Kidney (tissue), 14 donors: ENCODE results near the gene SLC5A5. TPM values are rescaled to one million over a fixed set of nuclear protein-coding genes. Genes with fewer than 3 reads are reported as not detected.
A peak's percentile ranks its signal among the peaks of the same experiment; 100 is the strongest.

Source experiments
- DNase-seq, 5 donors: peaks; one replicate each; pipeline ENCODE4 v3.0.0-alpha.2; 2013 to 2020
- FAIRE-seq: peaks from 2 replicates; lab custom pipeline; 2012; peaks lifted over from hg19 to GRCh38; lab: Jason Lieb, UNC
- H3K27ac ChIP-seq, 2 donors: one replicate each; pipeline ENCODE4 v1.7.0; 2013; ENCODE audit warnings: low read depth in 2 of 2, low read length in 2 of 2, inconsistent platforms in 1 of 2
- H3K27me3 ChIP-seq: one replicate; pipeline ENCODE4 v1.7.1; 2013; ENCODE audit warnings: low read length, inconsistent platforms; ENCODE audit not compliant: control insufficient read depth, insufficient read depth
- H3K36me3 ChIP-seq, 3 donors: one replicate each; pipeline versions ENCODE4 v1.7.0 to v1.7.1; 2013; ENCODE audit warnings: low read length in 3 of 3, control low read depth in 1 of 3, inconsistent platforms in 1 of 3; ENCODE audit not compliant: insufficient read depth in 3 of 3, control insufficient read depth in 2 of 3
- H3K4me1 ChIP-seq, 3 donors: one replicate each; pipeline versions ENCODE4 v1.7.0 to v1.7.1; 2013; ENCODE audit warnings: low read length in 3 of 3, inconsistent platforms in 1 of 3, low read depth in 1 of 3; ENCODE audit not compliant: control insufficient read depth in 2 of 3, insufficient read depth in 2 of 3
- H3K4me3 ChIP-seq, 3 donors: one replicate each; pipeline versions ENCODE4 v1.7.0 to v1.8.1; 2013; ENCODE audit warnings: low read length in 3 of 3, control low read depth in 1 of 3, inconsistent platforms in 1 of 3
- H3K9ac ChIP-seq, 3 donors: one replicate each; pipeline versions ENCODE4 v1.7.0 to v1.7.1; 2013; ENCODE audit warnings: low read length in 3 of 3, control low read depth in 1 of 3, inconsistent platforms in 1 of 3
- H3K9me3 ChIP-seq, 3 donors: one replicate each; pipeline versions ENCODE4 v1.7.0 to v1.7.1; 2013; ENCODE audit warnings: low read length in 3 of 3, control low read depth in 1 of 3, inconsistent platforms in 1 of 3; ENCODE audit not compliant: control insufficient read depth in 2 of 3, insufficient read depth in 1 of 3
- intact Hi-C: fragments of 100-400 bp; cut with DNase I; formaldehyde crosslinking; loops from one replicate; pipeline ENCODE4 v1.11.1; 2022
- polyA plus RNA-seq: library from polyadenylated mRNA; stranded (reverse); fragments of 350-450 nt; fragmentation: Illumina TruSeq; extraction: RNeasy Lipid Tissue Mini Kit (QIAGEN cat#74804); gene quantifications from one replicate; pipeline ENCODE4 v1.2.3, GENCODE V29; 2014; ENCODE audit warnings: low read depth, low replicate concordance; ENCODE audit not compliant: insufficient read depth
- total RNA-seq: library from RNA; stranded (reverse); fragmentation: NEBNext Ultra II Directional; extraction: Animal tissue kit (Norgen Biotek cat#: 25700); gene quantifications from one replicate; pipeline ENCODE4 v1.2.1, GENCODE V29; 2021
- TF ChIP-seq, protein P1 (sequence below): IDR thresholded peaks from 3 replicates; pipeline ENCODE4 v1.5.1; 2012; ENCODE audit warnings: mild to moderate bottlenecking, moderate library complexity, borderline replicate concordance; ENCODE audit not compliant: insufficient read depth; ENCODE audit errors: extremely low read depth
- donor health status: control.
- donor health status: control.
- donor health status: control.
- donor health status: control.
- donor health status: control.
- donor health status: DM: yes; HTN: yes; CAD: no.
- donor health status: Normal renal cell carcinoma (clear cell type).

SLC5A5 gene
- total and polyA plus RNA-seq, 2 donors from 2014 or later: 0.16 TPM; not detected in 1

DNA sequence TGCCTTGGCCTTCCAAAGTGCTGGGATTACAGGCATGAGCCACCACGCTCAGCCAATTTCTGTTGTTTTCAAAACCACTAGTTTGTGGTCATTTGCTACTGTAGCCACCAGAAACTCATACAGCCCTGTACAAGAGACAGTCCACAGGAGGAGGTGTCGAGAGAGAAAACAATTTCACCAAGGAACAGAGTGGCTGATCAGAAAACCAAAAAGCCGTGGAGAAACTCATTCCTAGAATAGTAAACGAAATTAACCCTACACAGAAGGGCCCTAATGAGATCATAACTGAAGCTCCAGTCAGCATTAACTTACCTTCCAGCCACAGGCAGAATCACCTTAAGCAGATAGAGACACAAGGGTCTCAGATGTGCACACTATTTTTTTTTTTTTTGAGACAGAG, 57.3 kb downstream of the SLC5A5 start:
- DNase-seq: no peak
- no peak overlapping the region for H3K9ac ChIP-seq
- H3K4me3 ChIP-seq: no peak overlapping the region
- H3K27me3 ChIP-seq: no peaks in the 10 kb centered on the region
- H3K9me3 ChIP-seq: no peaks in the 10 kb centered on the region
- peaks cover 0 to 12% (median 0%) of the 10 kb centered on the region in 3 donors for H3K4me1 ChIP-seq
- no peak for FAIRE-seq
- no peak overlapping the region for H3K27ac ChIP-seq
- intact Hi-C loops: no loop called here
- no peaks in the 10 kb centered on the region for H3K36me3 ChIP-seq
- TF ChIP-seq, protein P1, sequence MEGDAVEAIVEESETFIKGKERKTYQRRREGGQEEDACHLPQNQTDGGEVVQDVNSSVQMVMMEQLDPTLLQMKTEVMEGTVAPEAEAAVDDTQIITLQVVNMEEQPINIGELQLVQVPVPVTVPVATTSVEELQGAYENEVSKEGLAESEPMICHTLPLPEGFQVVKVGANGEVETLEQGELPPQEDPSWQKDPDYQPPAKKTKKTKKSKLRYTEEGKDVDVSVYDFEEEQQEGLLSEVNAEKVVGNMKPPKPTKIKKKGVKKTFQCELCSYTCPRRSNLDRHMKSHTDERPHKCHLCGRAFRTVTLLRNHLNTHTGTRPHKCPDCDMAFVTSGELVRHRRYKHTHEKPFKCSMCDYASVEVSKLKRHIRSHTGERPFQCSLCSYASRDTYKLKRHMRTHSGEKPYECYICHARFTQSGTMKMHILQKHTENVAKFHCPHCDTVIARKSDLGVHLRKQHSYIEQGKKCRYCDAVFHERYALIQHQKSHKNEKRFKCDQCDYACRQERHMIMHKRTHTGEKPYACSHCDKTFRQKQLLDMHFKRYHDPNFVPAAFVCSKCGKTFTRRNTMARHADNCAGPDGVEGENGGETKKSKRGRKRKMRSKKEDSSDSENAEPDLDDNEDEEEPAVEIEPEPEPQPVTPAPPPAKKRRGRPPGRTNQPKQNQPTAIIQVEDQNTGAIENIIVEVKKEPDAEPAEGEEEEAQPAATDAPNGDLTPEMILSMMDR: no peak

DNA sequence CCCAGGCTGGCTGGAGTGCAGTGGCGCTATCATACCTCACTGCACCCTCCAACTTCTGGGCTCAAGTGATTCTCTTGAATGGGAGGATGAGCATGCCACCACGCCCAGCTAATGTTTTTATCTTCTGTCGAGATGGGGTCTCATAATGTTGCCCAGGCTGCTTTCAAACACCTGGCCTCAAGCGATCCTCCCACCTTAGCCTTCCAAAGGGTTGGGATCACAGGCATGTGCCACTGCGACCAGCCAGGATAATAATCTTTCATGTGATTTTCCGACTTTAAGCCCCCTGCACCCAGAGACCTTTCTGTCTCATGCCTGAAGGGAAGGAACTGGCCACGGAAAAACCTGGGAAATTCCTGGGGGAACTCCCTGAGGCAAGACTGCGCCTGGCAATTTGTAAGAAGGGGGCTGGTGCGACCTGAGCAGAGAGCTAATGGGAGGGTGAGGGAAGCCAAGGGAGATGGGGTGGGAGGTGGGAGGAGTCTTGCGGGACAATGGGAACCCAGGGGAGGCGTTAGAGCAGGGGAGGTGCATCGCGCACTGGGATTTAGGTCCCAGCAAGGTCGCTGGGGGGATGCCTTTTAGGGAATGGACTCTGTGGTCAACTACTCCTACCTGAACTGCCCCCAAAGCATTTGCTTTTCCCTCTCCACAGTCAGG, 59.9 kb downstream of the SLC5A5 start:
- FAIRE-seq (no peak), DNase-seq (peak; percentile 38 to 76 (median 74))
- Histone ChIP-seq H3K27ac (no peak overlapping the region), H3K4me1 (peaks cover 0 to 12% (median 0%) of the 10 kb centered on the region in 3 donors), H3K4me3 (peak overlapping the region; percentile 63 to 94 (median 67)), H3K9ac (no peak overlapping the region), H3K36me3 (no peaks in the 10 kb centered on the region), H3K27me3 (no peaks in the 10 kb centered on the region), H3K9me3 (no peaks in the 10 kb centered on the region)
- intact Hi-C loops: no loop called here
- TF ChIP-seq, protein P1: no peak

DNA sequence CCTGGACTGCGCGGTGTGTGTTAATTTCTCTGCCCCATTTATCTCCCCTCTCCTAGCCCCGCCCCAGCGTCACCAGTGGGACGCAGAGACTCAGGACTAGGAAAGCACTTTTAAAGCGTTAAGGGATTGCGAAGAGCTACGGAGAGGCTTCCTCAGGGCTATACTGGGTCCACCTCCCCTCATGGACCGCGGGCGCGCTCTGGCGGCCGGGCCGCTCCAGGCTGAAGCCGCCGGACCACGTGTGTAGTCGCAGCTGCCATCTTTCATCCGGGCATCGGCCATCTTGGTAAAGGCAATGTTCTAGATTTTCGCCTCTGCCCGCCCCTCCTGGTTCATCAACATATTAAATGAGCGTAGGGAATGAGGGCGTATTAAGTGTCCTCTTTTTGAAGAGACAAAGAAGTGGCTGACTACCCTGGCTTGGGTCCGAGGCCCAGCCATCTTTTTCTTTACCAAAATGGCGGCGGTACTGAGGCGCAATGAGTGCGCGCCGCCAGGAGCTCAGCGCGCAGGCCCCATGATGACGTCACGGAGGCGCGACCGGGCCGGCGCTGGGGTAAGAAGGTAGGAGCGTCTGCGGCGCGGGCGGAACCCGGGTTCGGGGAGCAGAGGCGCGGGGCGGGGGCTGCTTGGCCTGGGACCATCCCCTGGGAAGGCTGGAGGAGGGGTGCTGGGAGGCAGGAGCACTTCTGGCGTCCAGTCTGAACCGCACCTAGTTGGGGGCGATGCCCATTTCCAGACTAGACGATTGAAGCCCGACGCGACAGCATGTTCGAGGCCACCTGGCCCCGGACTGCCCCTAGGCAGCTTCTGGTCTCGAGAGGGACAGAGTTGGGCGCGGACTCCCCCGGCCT, 61.0 kb downstream of the SLC5A5 start, which contains the start of gene CCDC124:
Gene CCDC124, plus strand, starts transcription at position 531 of the 854 bp plus-strand sequence. CDS start 3,406 bp downstream, outside the sequence.
- no peaks in the 10 kb centered on the region for H3K27me3 ChIP-seq
- H3K9me3 ChIP-seq: no peaks in the 10 kb centered on the region
- peaks cover 0 to 3% (median 0%) of the 10 kb centered on the region in 3 donors for H3K36me3 ChIP-seq
- peak; percentile 91 to 97 (median 96) for DNase-seq
- H3K4me3 ChIP-seq: peak within 1 kb of the TSS; percentile 63 to 94 (median 83)
- TF ChIP-seq, protein P1: peak; percentile 70
- H3K4me1 ChIP-seq: peaks cover 0 to 12% (median 0%) of the 10 kb centered on the region in 3 donors
- FAIRE-seq: no peak
- peak within 1 kb of the TSS; percentile 90 to 94 for H3K27ac ChIP-seq
- H3K9ac ChIP-seq: peak within 1 kb of the TSS; percentile 67 to 93 (median 89)
- intact Hi-C loops: no loop called here
